GM18870 (cell line): ENCODE data around the gene UAP1L1.

Experiments used
- ATAC-seq: cut with Tn5 transposase; IDR thresholded peaks from one replicate; pipeline ENCODE4 v1.9.1; 2021; ENCODE audit warnings: moderate library complexity; ENCODE audit not compliant: unreplicated experiment

UAP1L1 gene

DNA sequence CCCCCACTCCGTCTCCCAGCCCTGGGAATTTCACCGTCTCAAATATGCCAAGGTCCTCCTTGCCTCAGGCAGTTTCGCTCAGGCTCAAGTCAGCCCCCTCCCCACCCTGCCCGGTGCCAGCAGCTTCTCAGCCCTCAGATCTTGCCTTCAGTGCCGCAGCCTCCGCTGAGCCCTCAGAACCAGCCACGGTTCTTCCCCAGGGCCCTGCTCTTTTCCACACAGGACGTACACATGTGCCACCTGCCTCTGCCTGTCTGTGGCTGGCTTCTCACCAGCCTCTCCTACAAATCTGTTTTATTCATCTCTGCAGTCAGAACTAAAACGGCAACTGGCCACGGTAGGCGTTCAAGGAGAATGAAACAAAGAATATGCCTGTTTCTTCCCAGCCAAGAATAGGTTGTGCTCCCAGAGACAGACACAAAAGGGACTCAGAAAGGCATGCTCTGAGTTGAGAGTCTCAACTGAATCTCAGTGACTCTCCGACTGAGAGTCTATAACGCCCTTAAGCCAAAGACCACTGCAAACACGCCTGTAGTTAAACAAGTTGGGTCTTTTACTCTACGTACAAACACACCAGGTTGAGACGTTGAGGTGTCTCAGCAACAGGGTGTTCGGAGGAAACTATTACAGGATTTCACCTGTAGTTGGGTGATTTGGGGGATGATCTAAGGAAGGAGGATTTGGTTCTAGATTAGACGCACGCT, 51.0 kb downstream of the UAP1L1 start:
- ATAC-seq: no peak

DNA sequence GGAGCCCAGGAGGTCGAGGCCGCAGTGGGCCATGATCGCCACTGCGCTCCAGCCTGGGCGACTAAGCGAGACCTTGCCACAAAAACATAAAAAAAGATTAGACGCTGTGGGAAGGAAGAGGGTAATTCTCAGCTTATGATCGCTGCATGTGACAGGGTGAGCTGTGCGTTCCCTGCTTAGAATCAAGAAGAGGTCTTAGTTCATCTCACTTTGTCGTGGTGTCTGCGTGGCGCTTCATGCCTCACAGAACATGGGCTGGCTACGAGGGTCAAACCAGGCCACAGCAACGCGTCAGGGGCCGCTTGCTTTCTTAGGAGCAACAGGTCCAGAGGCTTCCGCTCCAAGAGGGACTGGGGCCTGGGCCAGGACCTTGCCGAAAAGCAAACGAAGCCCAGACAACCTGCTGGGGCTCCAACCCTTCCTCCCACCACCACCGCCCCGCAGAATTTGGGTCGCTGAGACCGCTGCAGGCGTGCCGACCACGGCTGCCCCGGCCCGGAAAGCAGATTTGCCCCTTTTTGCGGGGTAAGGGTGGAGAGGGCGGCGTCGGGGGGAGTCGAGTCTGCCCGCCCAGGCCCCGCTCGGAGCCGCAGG, 51.6 kb downstream of the UAP1L1 start:
- peak; percentile 9 for ATAC-seq

DNA sequence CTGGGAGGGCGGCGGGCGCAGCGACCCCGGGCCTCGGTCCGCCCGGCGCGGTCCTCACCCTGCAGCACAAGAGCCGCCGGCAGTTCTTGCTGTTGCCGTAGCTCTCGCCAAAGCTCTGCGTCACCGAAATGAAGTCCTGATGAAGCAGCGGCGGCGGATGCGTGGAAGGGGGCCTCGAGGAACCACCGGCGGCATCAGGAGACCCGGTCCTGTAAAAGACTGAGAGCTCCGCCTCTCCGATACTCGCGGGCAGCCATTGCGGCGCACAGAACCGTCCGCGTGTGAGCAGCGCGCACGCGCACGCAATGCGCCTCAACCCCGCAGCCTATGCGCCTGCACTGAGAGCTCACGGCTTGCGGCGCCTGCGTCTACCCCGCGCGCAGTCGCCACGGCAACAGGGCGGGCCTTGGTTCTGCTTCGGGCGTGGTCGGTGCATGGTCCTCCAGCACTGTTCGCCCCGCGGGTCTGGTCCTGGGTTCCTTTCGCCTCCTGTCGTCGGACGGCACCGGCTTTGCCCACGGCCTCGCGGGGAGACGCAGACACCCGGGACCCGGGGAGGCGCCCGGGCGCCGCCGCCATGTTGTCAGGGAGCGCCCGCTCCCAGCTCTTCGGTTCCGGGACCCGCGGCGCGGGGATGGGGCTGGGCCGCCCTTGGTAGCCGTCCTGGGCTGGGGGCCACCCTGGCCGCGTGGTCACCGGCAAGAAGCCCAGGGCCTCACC, 52.3 kb downstream of the UAP1L1 start:
- ATAC-seq: peak; percentile 44

DNA sequence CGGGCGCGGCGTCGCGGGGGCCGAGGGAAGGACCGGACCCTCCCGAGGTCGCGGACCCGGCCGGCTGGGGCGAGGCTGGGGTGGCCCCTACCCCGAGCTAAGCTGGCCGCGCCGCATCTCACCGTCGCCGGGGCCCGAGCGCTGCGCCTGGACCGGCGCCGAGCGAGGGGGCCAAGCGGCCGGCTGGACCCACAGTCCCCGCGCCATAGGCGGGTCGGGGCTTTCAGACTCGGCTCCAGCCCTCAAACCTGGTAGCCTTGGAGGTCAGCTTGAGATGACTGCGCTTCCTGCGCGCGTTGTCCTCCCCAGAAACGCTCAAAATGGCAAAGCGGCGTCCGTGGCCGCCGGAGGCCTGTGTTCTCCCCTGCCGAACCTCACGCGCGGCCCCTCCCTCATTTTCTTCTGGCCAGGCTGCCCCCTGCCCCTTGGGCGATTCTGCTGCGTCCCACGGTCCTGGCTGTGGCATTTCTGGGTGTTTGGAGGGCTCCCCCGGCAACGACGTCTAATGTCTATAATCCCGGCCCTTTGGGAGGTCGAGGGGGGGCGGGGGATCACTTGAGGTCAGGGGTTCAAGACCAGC, 52.9 kb downstream of the UAP1L1 start:
- ATAC-seq: no peak
